Measurements from ENCODE around the gene ERCC5.

ERCC5 gene

GRCh38 chr13:102892503-102892902 lies 46.7 kb downstream of the ERCC5 start:
- DNase-seq (ENCODE audit: low spot score): no peak

GRCh38 chr13:102897371-102898138 lies 51.7 kb downstream of the ERCC5 start:
- DNase-seq (ENCODE audit: low spot score): no peak

GRCh38 chr13:102900193-102900608 lies 54.4 kb downstream of the ERCC5 start:
- DNase-seq (ENCODE audit: low spot score): no peak

DNA sequence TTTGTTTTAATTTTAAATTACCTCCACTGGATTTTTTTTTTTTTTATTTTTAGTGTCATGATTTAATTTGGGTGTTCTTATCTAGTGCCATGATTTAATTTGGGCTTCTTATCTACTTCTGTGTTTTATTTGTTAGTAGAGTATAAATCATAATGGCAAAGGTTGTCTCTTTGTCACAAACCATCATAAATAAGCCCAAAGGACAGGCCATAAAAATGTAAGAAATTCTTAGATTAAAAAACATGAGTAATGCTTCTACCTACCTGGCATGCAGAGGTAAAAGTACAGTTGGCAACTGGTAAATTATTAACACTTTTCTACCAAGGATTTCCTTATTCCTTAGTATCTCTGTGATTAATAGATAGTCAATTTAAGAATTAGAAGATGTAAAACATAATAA lies 55.2 kb downstream of the ERCC5 start:
- no peak for DNase-seq (ENCODE audit: low spot score)

GRCh38 chr13:102901615-102902305 lies 55.9 kb downstream of the ERCC5 start:
- DNase-seq (ENCODE audit: low spot score): no peak

GRCh38 chr13:102902789-102903347 lies 57.0 kb downstream of the ERCC5 start:
- DNase-seq (ENCODE audit: low spot score): no peak

- DNase-seq (ENCODE audit: low spot score): no peak
Measured at GRCh38 chr13:102903659-102904407, 58.0 kb downstream of the ERCC5 start.

DNA sequence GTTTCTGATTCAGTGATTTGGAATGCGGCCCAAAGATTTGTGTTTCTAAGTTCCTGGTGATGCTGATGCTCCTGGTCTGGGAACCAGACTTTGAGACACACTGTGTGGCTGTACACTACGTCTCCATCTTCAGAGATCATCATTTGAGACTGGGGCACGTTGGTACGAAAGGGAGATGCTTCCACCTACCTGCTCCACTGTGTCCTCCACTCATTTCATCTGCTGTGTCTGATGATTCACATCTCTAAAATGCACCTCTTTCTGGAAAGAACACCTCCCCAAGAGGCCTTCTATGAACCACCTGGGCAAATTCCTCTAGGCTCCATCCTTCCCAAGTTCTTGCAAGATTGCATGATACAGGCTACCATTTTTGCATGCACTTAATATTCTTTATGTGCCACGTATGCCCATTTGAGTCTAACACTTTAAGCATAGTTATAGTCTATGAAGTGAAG lies 58.6 kb downstream of the ERCC5 start:
- no peak for DNase-seq (ENCODE audit: low spot score)

DNA sequence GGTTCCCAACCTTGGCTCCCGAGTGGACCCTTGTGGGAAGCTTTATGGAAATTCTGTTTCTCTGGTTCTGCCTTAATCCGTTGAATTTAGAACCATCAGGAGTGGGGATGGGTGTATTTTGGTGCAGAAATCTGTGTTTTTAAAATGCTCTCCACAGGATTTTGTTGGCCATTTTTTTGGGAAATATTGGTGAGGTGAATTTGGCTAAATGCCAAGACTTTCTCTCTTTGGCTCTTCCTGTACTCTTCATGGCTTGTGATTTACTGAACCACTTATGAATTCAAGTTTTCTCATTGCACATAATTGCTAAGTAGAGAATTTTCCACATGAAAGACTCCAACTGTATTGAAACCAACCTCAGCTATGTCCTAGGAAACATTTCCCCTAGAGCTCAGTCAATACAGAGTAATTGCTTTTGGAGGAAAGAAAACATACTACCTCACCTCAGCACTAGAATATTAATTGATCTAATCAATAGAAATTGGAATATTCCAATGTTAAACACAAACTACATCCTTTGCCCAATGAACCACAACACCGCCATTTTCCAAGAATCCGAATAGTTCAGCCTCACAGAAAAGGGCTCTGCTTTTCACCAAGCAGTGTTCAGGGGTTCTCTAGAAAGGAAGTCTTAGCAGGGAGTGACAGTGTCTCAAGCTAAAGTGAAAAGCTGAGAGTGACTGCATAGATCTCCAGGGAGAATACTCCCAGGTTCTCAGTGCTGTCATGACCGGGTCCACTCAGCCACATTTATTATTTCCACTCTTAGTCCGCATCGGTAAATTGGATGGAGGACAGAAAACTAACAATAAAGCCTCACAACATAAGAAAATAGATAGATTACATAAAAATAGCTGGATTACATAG lies 60.3 kb downstream of the ERCC5 start:
- no peak for DNase-seq (ENCODE audit: low spot score)

- no peak for DNase-seq (ENCODE audit: low spot score)
Measured at GRCh38 chr13:102907016-102907756, 61.4 kb downstream of the ERCC5 start.

DNA sequence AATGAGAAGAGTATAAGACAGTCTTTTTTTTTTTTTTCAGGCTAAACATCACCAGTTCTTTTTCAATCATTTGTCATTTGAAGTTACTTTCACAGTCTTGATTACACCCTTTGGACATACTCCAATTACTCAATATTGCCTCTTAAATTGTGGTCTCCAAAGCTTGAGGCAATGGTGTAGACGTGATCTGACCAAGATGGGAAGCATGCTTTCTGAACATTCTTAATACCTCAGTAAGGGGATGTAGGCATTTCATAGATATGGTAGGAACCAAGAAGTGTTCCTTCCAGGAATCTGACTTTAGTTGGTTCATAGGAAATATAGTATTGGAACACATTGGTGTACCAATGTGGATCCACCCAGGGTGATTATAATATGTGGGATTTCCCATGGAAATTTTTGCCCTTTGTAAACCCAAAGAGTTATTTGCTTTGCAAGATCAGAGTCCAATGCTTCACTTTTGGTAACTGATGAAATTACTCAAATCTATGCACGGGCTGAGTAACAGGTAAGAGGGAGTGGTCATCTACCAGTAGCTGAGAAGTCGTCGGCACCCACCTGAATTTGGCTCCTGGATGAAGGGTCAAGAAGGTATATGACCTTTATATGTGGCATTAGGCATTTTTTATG lies 62.2 kb downstream of the ERCC5 start:
- no peak for DNase-seq (ENCODE audit: low spot score)

DNA sequence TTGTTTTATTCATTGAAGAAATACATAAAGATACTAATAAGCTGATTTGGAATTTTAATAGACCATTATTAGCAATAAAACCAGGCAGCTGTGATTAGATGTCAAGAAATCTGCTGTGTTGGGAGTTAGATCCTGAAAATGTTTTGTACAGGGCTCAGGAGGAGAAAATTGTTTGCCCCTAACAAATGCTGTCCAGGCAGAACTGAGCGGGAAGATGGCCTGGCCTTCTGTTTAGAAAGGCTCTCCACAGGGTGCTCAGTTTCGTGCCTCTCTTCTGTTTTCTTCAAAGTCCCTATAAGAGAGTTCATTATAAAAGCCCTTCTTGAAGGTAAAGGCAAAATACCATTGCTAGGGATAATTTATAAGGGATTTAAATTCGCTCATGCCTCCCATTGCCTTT lies 64.1 kb downstream of the ERCC5 start:
- DNase-seq (ENCODE audit: low spot score): no peak

DNA sequence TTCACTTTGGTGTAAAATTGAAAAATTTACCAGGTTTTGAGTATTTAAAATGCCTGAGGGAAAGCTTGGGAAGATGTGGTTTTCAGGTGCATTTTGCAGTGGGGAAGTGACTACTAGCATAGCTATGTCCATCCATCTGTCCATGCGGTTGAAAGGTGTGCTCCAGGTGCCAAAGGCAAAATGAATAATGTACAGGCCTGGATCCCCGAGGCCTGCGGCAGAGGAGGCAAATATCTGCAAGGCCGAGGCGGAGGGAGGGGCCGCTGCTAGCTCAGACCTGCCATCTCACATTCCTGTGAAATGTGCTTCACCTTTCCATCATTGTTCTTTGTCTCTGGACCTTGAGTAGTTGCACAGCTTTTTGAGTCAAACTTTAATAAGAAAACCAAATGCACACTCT lies 65.5 kb downstream of the ERCC5 start:
- no peak for DNase-seq (ENCODE audit: low spot score)

- no peak for DNase-seq (ENCODE audit: low spot score)
Measured at GRCh38 chr13:102912599-102912998, 66.8 kb downstream of the ERCC5 start.

DNA sequence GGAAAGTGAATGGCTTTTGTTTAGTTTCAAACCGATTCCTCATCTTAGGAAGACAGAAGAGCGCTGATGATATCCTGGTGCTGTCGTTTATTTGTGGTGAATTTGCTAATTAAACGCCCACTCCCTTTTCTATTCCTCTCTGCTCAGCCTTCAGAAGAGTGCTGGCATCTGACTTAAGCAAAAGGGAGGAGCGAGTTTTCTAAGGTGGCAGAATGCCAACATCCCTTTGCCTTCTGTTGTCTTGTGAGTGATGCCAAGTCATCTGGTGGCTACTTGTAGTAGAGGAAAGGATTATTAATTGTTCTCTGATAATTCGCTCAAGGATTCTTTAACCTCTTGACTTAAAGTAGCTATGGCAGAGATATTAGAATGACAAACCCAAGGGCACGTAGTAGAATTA lies 68.1 kb downstream of the ERCC5 start:
- DNase-seq (ENCODE audit: low spot score): no peak

DNA sequence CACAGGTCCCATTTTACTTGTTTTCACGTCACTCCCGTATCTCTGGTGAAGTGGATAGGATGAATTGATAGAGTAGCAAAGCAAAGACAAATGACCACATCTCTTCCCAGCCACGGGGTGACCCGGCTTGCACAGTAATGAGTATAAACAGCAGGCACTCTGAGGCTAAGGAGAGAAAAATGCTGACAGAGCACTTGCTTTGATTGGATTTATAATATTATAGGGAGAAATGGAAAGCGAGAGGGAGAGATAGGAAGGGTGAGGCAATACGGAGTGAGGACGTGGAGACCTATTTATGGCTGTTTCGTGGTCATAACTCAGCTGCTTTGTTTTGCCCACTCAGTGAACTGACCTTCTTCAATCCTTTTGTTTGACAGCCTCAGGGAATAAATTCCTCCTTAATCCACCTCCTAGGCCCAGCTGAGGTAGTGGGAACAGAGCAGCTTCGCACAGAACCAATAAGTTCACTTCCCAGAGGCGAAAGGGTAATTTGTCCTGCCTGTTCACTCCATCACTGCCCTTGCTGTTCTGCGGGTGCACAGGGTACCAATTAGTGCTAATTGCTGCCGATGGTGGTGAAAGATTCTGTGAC lies 68.6 kb downstream of the ERCC5 start:
- DNase-seq (ENCODE audit: low spot score): no peak

DNA sequence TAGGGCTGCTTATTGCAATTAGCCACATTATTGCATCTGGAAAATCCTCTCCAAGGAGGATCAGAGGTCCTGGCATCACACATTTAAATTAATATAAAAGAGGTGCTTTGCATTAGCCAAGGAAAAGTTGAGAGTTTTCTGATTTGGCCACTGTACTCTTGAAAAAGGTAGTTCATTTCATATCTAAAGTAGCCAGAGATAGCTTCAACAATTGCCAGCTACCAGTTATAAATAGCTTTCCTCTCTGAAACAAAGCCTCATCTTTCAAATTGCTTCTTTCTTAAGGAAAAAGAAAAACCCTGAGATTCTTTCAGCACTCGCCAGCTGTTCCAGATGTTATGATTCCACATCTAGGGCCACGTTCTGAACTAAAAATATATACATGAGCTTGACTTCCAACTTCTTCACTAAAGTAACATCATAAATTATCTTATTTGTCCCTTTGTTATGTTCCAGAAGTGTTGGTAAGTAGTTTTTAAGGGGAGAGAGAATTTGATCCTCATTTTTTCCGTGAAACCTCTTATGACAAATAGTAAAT lies 69.6 kb downstream of the ERCC5 start:
- no peak for DNase-seq (ENCODE audit: low spot score)

DNA sequence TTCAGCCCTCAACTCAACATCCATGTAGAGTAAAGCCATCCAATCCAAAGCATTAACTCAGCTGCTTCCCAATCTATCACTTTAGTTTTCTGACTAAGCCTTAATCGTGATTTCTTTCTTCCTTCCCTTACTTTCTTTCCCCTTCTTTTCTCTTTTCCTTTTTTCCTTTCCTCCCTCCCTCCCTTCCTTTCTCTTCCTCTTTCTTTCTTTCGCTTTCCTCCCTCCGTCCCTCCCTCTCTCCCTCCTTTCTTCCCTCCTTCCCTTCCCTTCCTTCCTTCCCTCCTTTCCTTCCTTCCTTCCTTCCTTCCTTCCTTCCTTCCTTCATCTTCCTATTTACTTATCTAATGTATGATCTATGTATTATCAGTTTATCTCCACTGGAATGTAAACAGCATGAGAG lies 71.2 kb downstream of the ERCC5 start:
- no peak for DNase-seq (ENCODE audit: low spot score)

DNA sequence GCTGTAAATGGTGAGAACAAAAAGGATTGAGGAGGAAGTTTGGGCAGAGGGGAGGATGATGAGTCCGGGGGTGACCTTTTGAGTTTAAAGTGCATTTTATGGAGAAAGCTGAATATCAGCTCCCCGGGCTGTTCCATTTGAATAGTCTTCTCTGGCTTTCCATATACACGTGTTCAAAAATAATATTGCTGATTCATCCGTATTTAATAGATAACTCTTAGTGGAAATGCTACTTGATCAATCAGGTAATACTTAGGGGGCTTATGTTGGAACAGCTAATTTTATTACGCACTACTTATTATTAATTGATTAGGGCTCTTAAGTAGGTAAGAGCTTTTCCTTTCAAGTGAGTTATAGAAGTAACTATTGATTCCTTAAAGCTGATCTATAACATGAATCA lies 76.4 kb downstream of the ERCC5 start:
- DNase-seq (ENCODE audit: low spot score): no peak
